Anterior cingulate cortex (tissue), 58 donors: ENCODE data around the gene PSMC6.
"Not testable (repeated sequence)": the region's sequence is repeated elsewhere in the genome, so short reads cannot be mapped to it uniquely, and the experiment has no call there.

Source experiments
- DNase-seq, 58 donors: peaks; one replicate each; lab custom pipeline; 2025; lab: John Stamatoyannopoulos, UW

Gene PSMC6

DNA sequence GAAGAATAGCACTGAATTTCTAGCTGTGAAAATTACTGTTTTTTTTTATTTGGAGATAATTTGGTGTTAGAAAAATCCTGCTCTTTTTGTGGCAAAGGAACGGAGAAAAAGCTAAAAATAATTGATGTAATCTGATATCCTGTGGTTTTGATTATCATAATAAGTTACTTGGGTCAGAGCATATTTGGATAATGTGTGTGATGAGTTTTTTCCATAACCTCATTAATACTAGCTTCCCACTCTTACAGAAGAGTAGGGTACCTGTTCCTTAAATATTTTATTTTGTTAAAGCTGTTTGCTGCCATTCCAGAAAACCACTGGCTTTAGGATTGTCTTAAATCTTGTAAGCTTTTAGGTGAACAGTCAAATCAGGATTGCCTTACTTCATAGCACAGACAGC lies 4.7 kb downstream of the PSMC6 start:
- DNase-seq = no peak

DNA sequence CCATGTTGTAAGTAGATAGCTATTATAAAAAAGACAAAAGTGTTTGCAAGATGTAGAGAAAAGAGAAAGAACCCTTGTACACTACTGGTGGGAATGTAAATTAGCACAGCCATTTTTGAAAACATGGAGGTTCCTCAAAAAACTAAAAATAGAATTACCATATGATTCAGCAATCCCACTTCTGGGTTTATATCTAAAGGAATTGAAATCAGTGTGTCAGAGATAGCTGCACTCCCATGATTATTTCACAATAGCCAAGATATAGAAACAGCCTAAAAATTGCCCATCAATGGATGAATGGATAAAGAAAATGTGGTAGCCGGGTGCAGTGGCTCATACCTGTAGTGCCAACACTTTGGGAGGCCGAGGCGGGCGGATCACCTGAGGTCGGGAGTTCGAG lies 9.2 kb downstream of the PSMC6 start:
- DNase-seq = no peak

DNA sequence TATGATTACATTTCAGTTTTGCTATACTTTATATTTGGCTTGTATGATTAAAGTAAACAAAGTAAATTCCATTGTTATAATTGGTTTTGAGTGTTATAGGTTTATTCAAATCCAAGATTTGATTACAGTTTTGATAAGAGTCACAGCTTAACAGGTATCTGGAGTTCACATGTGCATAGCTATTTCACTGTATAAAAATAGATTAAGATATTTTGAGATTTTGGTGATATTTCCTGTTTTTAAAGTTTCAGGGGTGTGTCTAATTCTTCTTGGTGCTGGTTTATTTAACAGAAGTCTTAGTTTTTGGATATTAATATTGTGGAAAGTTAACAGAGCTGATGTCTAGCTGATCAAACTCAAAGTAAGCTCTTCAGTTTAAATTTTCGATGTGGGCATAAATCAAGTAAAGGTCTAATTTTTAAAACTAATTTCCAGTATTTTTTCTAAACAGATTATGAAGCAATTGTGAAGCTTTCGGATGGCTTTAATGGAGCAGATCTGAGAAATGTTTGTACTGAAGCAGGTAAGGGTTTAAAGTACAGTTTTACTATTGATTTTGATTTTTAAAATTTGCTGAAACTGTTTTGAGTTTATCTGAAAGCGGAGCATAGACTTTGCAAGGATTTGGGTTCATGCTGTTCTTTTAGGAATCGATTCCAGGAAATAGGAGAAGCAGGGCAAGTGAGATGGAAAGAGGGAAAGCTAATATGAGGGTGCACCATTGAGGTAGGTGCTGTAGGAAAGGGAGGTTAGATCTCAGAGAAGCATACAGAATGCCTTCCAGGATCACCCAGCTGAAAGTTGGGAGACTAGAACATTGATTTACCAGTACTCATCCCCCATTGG lies 16.7 kb downstream of the PSMC6 start:
- no peak for DNase-seq

DNA sequence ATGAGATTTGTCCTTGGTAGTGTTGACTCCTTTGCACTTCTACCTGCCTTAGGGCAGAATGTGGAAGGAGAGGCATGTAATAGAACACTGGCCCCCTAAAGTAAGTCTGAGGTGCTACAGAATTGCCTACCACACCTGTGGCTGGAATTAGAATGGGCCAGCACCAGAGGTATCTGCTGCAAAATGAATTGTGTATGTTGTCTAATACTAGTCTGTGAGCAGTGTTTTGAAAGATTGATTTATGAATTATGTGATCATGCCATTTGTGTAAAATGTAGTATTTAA lies 17.3 kb downstream of the PSMC6 start:
- DNase-seq = no peak

DNA sequence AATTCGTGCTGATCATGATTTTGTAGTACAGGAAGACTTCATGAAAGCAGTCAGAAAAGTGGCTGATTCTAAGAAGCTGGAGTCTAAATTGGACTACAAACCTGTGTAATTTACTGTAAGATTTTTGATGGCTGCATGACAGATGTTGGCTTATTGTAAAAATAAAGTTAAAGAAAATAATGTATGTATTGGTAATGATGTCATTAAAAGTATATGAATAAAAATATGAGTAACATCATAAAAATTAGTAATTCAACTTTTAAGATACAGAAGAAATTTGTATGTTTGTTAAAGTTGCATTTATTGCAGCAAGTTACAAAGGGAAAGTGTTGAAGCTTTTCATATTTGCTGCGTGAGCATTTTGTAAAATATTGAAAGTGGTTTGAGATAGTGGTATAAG lies 20.5 kb downstream of the PSMC6 start:
- DNase-seq = not testable (repeated sequence)

DNA sequence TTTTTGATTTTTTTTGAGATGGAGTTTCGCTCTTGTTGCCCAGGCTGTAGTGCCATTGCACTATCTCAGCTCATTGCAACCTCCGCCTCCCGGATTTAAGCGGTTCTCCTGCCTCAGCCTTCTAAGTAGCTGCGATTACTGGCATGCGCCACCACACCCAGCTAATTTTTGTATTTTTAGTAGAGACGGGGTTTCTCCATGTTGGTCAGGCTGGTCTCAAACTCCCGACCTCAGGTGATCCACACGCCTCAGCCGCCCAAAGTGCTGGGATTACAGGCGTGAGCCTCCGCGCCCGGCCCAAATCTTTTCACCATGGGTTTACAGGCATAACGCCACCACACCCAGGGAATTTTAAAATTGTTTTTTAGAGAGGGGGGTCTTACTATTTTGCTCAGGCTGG lies 22.0 kb downstream of the PSMC6 start:
- not testable (repeated sequence) for DNase-seq

DNA sequence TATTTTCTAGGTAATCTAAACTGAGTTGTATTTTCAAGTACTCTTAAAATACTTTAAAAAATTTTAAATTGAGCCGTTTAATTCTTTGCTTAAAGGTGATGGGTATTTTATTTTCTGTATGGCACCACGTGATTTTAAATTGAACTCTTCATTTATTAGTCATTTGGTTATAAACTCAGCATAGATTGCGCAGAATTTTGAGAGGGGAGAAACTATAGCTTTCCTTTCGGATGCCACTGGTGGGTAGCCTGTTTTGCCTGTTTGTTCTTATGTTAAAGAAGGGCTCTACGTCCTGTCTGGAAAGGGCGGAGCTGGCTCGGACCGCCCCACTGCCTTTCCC lies 22.6 kb downstream of the PSMC6 start:
- DNase-seq = no peak

DNA sequence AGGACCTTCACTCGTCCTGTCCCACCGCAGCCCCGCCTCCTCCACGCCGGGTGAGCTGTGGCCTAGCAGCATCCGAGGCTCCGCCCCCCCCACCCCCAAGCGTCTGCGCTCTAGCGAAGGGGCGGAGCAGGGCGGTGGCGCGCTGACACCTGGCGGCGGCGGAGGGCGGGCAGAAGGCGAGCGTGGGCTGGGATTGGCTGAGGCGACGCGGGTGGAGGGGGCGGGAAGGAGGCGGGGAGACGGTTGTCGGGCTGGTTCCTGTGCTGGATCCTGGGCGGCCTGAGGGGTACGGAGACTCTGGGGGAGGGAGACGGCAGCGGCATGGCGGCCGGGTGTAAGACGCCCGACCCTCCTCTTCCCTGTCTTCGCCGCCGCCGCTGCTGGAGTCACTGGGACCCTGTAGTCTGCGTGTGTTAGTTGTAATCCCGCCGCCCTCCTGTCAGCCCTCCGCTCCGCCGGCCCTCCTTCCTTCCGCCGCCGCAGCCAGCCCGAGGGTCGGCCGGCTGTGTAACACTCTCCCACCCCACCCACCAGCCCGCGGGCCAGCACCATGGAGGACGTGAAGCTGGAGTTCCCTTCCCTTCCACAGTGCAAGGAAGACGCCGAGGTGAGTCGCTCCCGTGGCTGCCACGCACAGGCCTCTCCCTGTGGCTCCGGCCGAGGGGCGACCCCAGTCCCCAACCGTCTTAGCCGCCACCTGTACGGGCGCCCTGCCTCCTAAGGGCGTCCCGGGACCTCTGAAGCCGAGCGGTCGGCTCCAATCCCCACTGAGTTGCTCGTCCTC lies 23.1 kb downstream of the PSMC6 start, which contains the start of gene STYX:
Gene STYX (plus strand): TSS at position 242 of the 784 bp plus-strand sequence. CDS start 309 bp downstream, at position 551.
- peak; percentile 34 to 98 (median 96) for DNase-seq

DNA sequence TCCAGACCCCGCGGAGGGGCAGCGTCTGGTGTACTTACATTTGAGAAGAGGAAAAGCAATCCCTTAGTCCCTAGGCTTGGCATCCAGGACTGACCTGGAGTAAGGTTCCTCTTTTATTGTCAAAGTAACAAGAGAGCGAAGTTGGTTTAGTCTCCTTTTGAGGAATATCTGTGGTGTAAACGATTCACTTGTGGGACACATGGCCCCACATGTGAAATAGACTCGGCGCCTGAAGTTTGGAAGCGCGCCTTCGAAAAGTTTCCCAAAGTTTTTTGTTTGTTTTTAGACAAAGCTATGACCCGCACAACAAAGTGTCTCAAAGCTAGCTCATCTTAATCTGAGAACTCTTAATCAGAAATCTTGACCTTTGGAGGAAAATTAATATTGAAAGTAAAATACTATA lies 23.7 kb downstream of the PSMC6 start:
- no peak for DNase-seq

DNA sequence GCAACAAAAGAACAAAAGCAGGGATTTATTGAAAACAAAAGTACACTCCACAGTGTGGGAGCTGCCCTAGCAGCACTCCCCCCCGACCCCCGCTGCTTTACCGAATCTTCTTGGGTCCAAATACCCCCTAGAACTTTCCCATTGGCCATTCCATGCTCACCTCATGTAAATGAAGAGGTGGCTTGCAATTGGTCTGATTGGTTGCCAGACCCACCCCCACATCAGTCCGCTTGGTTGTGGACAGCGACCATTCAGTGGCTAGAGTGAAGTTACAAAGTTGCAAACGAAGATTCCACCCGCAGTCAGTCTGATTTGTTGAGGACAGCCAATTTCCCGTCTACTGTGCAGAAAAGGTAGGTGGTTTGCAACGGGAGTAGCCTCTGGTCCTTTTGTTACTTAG lies 26.8 kb downstream of the PSMC6 start:
- DNase-seq = no peak

DNA sequence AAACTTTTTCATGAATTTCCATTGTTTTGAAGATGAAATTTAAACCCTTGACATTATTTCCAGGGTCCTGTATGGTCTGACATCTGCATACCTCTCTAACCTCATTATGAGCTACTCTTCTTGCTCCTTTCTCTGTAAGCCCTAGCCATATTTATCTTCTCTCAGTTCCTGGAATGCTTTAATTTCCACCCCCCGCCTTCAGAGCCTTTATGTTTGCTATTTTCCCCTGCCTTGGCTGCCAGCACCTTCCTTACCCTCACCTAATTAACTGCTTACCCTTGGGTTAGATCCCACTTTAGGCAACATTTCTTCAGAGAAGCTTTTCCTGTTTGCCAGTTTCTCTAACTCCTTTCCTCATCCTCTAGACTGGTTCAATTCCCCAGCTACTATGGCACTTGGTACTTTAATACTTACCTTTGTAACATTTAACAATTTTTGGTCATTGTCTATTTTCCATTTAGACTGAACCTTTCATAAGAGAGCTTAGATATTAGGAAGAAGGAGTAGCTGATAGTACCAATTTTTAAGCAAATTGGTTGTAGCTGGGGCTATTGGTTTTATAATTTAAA lies 29.0 kb downstream of the PSMC6 start:
- no peak for DNase-seq

DNA sequence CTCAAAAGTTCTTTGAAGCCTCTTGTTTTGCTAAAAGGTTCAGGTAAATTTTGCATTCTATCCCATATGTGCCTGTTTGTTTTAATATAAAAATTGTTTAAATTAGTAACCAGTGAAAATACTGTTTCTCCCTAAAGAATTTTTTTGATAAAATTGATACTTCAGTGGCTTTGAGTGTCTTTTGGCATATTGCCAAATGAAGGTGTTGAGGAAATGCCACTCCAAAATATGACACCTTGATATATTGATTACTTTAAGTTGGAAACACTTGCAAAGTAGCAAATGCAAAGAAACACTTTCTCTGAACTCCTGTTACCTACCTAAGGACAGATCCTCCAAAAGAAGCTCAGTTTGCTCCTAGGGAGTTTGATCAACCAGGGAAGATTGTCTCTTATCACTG lies 31.4 kb downstream of the PSMC6 start:
- DNase-seq = no peak

DNA sequence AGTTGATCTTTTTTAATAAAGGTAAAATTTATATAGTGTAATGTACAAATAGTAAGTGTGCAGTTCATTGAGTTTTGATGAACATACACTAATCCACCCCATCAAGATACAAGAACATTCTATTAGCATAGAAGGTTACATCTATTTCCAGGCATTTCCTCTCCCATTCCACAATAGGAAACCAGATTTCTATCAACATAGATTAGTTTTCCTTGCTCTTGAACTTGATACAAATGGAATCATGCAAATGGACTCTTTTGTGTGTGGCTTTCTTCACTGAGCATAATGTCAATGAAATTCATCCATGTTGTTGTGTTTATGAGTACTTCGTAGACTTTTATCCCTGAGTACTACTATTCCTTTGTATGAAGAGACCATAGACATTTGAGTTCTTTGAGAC lies 33.8 kb downstream of the PSMC6 start:
- DNase-seq = no peak

DNA sequence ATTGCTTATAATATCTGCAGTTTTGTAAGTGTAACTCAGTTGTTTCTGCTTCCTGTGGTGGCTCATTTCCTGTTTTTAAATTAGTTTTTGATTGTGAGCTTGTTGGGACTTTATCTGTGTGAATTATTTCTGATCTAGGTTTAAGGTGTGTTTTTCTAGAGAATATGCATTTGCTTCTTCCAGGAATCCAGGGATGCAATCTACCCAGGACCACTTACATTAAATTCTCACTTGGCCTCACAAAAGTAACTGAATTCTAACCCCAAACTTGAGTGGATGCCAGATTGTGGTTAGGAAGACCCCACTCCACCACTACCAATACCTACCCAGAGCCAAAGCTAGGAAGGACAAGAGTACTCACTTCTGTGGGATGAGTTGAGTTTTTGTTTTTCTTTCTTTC lies 34.9 kb downstream of the PSMC6 start:
- DNase-seq = no peak

DNA sequence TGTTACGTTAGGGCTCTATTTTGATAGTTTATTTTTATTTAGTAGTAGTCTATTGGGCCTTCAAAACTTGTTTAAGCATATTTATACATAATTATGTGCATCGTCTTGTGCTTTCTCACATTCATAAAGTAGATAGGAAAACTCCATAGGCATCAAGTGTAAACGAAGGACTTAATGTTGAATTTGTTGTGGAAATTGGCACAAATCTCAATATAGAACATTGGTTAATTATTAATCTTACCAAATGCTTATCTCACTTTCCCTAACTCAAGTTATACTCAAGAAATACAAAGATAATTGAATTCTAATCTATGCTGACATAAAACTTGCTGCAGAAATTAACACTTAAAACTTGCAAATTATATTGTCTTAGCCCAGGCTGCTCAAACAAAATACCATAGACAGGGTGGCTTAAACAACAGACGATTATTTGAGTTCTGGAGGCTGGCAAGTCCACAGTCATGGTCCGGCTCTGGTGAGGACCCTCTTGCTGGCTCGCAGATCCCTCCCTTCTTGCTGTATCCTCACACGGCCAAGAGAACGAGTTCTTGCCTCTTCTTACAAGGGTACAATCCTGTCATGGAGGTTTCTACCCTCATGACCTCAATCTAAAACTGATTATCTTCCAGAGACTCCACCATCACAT lies 41.8 kb downstream of the PSMC6 start:
- DNase-seq = no peak

DNA sequence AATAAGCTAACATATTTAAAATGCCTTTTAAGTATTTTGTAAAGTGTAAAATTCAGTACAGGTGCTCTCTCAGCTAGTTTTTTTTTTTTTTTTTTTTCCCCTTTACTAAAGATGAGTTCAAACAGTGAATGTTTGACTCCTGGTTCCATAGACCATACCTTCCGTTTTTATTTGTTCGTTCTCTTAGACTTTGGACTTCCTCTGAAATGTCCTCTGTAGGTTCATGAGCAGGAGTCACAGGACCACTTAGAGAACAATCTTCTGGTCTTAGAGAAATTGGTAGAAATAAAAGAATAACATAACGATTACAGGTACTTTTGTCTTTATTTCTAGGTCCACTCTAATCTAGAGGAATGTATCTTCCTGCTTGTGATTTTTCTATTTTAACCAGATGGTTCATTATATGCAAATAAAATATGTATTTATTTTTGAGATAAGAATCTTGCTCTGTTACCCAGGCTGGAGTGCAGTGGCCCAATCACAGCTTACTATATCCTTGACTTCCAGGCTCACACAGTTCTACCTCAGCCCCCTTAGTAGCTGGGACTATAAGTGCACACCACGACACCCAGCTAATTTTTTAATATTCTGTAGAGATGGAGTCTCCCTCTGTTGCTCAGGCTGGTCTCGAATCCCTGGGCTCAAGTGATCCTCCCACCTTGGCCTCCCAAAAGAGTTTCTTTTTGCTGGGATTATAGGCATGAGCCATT lies 48.8 kb downstream of the PSMC6 start:
- no peak for DNase-seq

DNA sequence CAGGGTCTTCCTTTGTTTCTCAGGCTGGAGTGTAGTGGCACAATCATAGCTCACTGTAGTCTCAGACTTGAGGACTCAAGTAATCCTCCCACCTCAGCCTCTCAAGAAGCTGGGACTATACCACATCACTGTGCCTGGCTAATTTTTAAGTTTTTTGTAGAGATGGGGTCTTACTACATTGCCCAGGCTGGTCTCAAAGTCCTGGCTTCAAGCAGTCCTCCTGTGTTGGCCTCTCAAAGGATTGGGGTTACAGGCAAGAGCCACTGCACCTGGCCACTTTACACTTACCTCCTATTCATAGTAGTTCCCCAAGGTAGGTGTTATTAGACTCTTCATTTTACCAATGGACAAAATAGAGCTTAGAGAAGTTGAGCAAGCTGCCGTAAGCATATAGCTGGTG lies 52.1 kb downstream of the PSMC6 start:
- no peak for DNase-seq

DNA sequence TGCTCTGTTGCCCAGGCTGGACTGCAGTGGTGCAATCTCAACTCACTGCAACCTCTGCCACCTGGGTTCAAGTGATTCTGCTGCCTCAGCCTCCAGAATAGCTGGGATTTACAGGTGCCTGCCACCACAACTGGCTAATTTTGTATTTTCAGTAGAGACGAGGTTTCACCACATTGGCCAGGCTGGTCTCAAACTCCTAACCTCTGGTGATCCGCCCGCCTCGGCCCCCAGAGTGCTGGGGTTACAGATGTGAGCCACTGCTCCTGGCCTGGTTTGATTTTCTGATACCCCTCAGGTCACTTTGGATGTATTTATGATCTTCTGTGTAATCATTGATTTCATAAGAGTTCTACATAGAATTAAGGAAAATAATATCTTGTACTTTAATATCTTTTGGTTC lies 55.9 kb downstream of the PSMC6 start:
- not testable (repeated sequence) for DNase-seq

DNA sequence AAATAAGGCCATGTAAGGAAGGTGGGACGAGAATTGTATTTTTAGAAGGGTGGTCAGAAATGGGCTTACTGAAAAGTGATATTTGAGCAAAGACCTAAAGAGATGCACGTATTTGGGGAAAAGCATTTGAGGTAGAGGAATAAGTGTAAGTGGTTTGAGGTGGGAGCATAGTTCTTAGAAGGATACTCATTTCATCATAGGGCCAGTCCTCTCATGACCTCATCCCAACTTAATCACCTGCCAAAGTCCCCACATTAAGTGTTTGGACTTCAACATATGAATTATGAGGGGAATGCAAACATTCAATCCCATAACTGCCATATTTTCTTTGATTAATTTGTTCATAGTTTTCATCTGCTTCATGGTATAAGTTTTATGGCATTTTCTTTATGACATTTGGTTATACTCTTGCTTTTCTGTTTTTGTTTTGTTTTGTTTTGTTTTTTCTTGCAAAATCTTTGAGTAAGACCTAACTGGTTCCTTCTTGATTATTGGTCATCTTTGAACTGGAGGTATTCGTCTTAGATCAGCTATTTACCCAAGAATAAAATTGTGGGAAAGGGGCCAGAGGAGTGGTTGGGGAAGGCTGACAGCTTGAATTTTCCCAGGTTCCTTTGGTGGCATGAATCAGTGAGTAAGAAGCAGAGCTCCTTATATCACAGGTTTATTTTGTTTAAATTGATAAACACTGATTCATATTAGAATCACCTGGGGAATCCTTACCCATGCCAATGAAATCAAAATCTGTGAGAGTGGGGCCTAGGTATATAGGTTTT lies 60.2 kb downstream of the PSMC6 start:
- DNase-seq = no peak

DNA sequence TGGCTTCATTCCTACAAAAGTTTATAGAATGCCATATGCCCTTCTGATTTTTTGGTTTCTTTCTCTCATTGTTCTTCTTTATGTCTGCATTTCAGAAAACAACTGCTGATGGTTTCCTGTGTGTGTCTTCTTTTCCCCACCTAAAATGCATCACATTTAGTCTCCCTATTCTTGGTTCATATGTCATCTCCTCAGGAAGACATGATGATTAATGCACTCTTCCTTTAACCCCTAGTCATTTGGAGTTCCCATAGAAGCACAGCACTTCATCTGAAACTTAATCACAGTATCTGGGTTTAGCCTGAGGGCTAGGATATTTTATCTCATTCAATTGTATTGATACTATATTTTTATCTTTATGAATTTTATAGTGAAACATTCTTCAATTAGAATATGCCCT lies 62.9 kb downstream of the PSMC6 start:
- DNase-seq = no peak
